Heart left ventricle (tissue), 16 donors: ENCODE results near the gene ZNF202. TPM values are rescaled to one million over a fixed set of nuclear protein-coding genes. Genes with fewer than 3 reads are reported as not detected.

ENCODE experiments used
- ATAC-seq, 4 donors: fragments of 200-7000 bp; cut with Tn5 transposase; one replicate each; pipeline ENCODE4 v1.9.1; 2020 to 2022; ENCODE audit warnings: moderate library complexity in 4 of 4, mild to moderate bottlenecking in 3 of 4, moderate number of reproducible peaks in 1 of 4
- DNase-seq, 5 donors: peaks; one replicate each; pipeline ENCODE4 v3.0.0-alpha.2; 2020
- H3K27ac ChIP-seq, 12 donors: fragments of 200-600 bp; sonication (generic) in 4 of 12; one replicate each; pipeline versions ENCODE4 v1.5.0 to v1.8.0; 2016 to 2022; ENCODE audit warnings: mild to moderate bottlenecking in 2 of 12
- H3K27me3 ChIP-seq, 9 donors: fragments of 200-600 bp; sonication (generic) in 2 of 9; one replicate each; pipeline versions ENCODE4 v1.5.1 to v1.8.0; 2016 to 2022; ENCODE audit warnings: mild to moderate bottlenecking in 3 of 9
- H3K36me3 ChIP-seq, 9 donors: fragments of 200-600 bp; sonication (generic) in 2 of 9; one replicate each; pipeline versions ENCODE4 v1.5.0 to v1.8.0; 2018 to 2022; ENCODE audit warnings: mild to moderate bottlenecking in 2 of 9
- H3K4me1 ChIP-seq, 12 donors: fragments of 200-600 bp; sonication (generic) in 4 of 12; one replicate each; pipeline versions ENCODE4 v1.5.0 to v1.8.0; 2016 to 2022; ENCODE audit warnings: mild to moderate bottlenecking in 3 of 12
- H3K4me3 ChIP-seq, 12 donors: fragments of 200-600 bp; sonication (generic) in 4 of 12; one replicate each; pipeline versions ENCODE4 v1.5.0 to v1.8.0; 2017 to 2022; ENCODE audit warnings: mild to moderate bottlenecking in 9 of 12, moderate library complexity in 4 of 12
- H3K9me3 ChIP-seq, 12 donors: fragments of 200-600 bp; sonication (generic) in 4 of 12; one replicate each; pipeline versions ENCODE4 v1.5.0 to v1.8.0; 2016 to 2022; ENCODE audit warnings: mild to moderate bottlenecking in 1 of 12
- POLR2A ChIP-seq, 2 donors: fragments of 450-650 bp; IDR thresholded peaks; one replicate each; pipeline ENCODE4 v1.6.1; 2017; ENCODE audit warnings: antibody characterized with exemption in 2 of 2, mild to moderate bottlenecking in 2 of 2, moderate library complexity in 2 of 2
- WGBS, 4 donors: extraction: QIAGEN DNeasy Blood & Tissue Kit in 2 of 4; methylation state at CpG; one replicate each; pipeline versions ENCODE4 v1.1.5 to v1.1.7; 2013 to 2018; 5-methylcytosine and 5-hydroxymethylcytosine counted together
- intact Hi-C, 10 donors: fragments of 100-400 bp; cut with DNase I; formaldehyde crosslinking; loops; one replicate each; pipeline versions ENCODE4 v1.11.1 to v1.14.2; 2022
- polyA plus RNA-seq, 2 donors: library from polyadenylated mRNA; stranded (reverse); fragments of 200-250 nt; gene quantifications; one replicate each; pipeline ENCODE4 v1.2.3, GENCODE V29; 2013
- total RNA-seq, 9 donors: library from RNA; depleted of rRNA in 2 of 9; stranded (reverse); fragments of >200 nt in 2 of 9; fragmentation: NEBNext Ultra II Directional in 3 of 9; extraction: Animal tissue kit (Norgen Biotek cat#: 25700) in 3 of 9; gene quantifications; one replicate each; pipeline versions ENCODE4 v1.1.0 to v1.2.4, GENCODE V29; 2016 to 2023
- TF ChIP-seq, protein P1 (sequence below), 12 donors: fragments of 200-600 bp; sonication (generic) in 4 of 12; IDR thresholded peaks; one replicate each; pipeline versions ENCODE4 v1.5.0 to v1.8.0; 2018 to 2022; ENCODE audit warnings: antibody characterized with exemption in 12 of 12, mild to moderate bottlenecking in 5 of 12
- donor health status: ischemic (EF 13 %, LVEDD 7.1; RV severe dilation, severe dysfunction).
- donor health status: healthy with polysubstance abuse.
- donor health status: DM: no; HTN: yes; CAD: no.
- donor health status: DM: no; HTN: no; CAD: no.
- donor health status: ischemic (EF 25% LVEDD 6.9; RV normal size, moderate dysfunction).
- donor health status: ischemic (EF 25% LVEDD 5.7; RV mildly dilated, moderate dysfunction).
- donor health status: healthy.
- donor health status: DM: yes; HTN: yes; CAD: no.
- donor health status: ischemic (EF 35%, LVEDD 5.7; RV mildly dilated, moderate dysfunction).
- donor health status: nonischemic (EF 11% LVEDD 7.7; RV severe dilation, severe dysfunction).
- donor health status: DM: yes; HTN: yes; CAD: no.
- donor health status: PGD.
- donor health status: ischemic (EF 29% LVEDD 5.4; RV normal size, mild dysfunction).
- donor health status: nonischemic (EF 23%, LVEDD 6.1; RV moderate dilation, normal function).

ZNF202 gene
- total and polyA plus RNA-seq, 11 donors, result 1.7 to 7.0 (median 4.4) TPM

DNA sequence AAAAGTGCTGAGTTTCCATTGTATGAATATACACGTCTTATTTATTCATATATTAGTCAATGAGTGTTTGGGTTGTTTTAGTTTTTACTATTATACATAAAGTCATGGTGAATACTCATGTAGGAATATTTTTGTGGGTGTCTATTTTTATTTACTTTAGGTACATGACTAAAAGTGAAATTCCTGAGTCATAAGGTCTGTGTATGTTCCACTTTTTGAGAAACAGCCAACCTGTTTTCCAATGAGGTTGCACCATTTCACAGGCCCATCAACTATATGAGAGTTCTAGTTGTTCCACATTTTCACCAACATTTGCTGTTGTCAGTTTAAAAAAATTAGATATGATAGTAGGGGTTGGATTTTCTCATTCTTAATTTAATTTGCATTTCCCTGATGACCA, 19.4 kb upstream of the ZNF202 start:
- no peak overlapping the region for H3K27ac ChIP-seq
- 73 to 86% (median 85%) methylated on average over 1 of the region's 1 CpG for WGBS, 4 donors
- no peak for ATAC-seq
- peaks cover 0 to 21% (median 8%) of the 10 kb centered on the region in 12 donors for H3K9me3 ChIP-seq
- no peak for DNase-seq
- H3K4me1 ChIP-seq, result no peaks in the 10 kb centered on the region
- TF ChIP-seq POLR2A (IDR thresholded peaks at IDR 0.05), result no peak
- TF ChIP-seq, protein P1, sequence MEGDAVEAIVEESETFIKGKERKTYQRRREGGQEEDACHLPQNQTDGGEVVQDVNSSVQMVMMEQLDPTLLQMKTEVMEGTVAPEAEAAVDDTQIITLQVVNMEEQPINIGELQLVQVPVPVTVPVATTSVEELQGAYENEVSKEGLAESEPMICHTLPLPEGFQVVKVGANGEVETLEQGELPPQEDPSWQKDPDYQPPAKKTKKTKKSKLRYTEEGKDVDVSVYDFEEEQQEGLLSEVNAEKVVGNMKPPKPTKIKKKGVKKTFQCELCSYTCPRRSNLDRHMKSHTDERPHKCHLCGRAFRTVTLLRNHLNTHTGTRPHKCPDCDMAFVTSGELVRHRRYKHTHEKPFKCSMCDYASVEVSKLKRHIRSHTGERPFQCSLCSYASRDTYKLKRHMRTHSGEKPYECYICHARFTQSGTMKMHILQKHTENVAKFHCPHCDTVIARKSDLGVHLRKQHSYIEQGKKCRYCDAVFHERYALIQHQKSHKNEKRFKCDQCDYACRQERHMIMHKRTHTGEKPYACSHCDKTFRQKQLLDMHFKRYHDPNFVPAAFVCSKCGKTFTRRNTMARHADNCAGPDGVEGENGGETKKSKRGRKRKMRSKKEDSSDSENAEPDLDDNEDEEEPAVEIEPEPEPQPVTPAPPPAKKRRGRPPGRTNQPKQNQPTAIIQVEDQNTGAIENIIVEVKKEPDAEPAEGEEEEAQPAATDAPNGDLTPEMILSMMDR (IDR thresholded peaks at IDR 0.05), result no peak
- no peaks in the 10 kb centered on the region for H3K36me3 ChIP-seq
- no peak overlapping the region for H3K4me3 ChIP-seq
- H3K27me3 ChIP-seq, result peaks cover 0 to 9% (median 0%) of the 10 kb centered on the region in 9 donors
- intact Hi-C loops, result no loop called here

GRCh38 chr11:123757976-123758375, 16.5 kb upstream of the ZNF202 start:
- no peak for TF ChIP-seq POLR2A (IDR thresholded peaks at IDR 0.05)
- TF ChIP-seq, protein P1 (IDR thresholded peaks at IDR 0.05), result no peak
- Histone ChIP-seq H3K27me3 (peaks cover 0 to 9% (median 0%) of the 10 kb centered on the region in 9 donors), H3K27ac (no peak overlapping the region), H3K4me1 (no peaks in the 10 kb centered on the region), H3K36me3 (no peaks in the 10 kb centered on the region), H3K9me3 (peaks cover 0 to 18% (median 8%) of the 10 kb centered on the region in 12 donors), H3K4me3 (no peak overlapping the region)
- DNase-seq (no peak), ATAC-seq (no peak)
- 72 to 78% (median 74%) methylated on average over 3 of the region's 3 CpGs for WGBS, 4 donors
- intact Hi-C loops, result no loop called here

DNA sequence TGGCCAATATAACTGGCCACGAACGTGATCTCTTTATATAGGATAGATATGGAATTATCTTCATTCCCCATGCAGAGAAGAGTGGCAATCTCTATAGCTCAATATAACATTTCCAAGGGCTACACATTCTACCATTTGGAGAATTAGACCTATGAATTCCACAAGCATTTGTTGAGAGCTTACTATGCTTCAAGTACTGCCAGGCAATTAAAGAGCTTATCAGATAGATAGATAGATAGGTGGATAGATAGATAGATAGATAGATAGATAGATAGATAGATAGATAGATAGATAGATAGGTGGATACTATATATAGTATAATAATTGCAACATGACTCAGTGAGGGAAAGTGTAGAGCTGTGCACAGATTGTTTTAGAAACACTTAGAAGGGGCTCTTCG, 14.4 kb upstream of the ZNF202 start:
- TF ChIP-seq POLR2A (IDR thresholded peaks at IDR 0.05), result no peak
- TF ChIP-seq, protein P1 (IDR thresholded peaks at IDR 0.05), result no peak
- Histone ChIP-seq H3K36me3 (no peaks in the 10 kb centered on the region), H3K9me3 (no peaks in the 10 kb centered on the region), H3K27me3 (peaks cover 0 to 6% (median 0%) of the 10 kb centered on the region in 9 donors), H3K27ac (no peak overlapping the region), H3K4me1 (no peaks in the 10 kb centered on the region), H3K4me3 (no peak overlapping the region)
- DNase-seq (no peak), ATAC-seq (no peak)
- intact Hi-C loops, result no loop called here
- WGBS, 4 donors, result 81 to 86% (median 83%) methylated on average over 3 of the region's 3 CpGs

GRCh38 chr11:123755344-123755743, 13.9 kb upstream of the ZNF202 start:
- no peaks in the 10 kb centered on the region for H3K9me3 ChIP-seq
- no peaks in the 10 kb centered on the region for H3K36me3 ChIP-seq
- DNase-seq (no peak), ATAC-seq (no peak)
- peaks cover 0 to 6% (median 0%) of the 10 kb centered on the region in 9 donors for H3K27me3 ChIP-seq
- H3K27ac ChIP-seq, result no peak overlapping the region
- H3K4me3 ChIP-seq, result no peak overlapping the region
- H3K4me1 ChIP-seq, result no peaks in the 10 kb centered on the region
- TF ChIP-seq, protein P1 (IDR thresholded peaks at IDR 0.05), result no peak
- no peak for TF ChIP-seq POLR2A (IDR thresholded peaks at IDR 0.05)
- intact Hi-C loops, result no loop called here
